Panc1 (cell line): ENCODE results near the gene IBTK. TPM values are rescaled to one million over a fixed set of nuclear protein-coding genes. Genes with fewer than 3 reads are reported as not detected.

Source experiments
- ATAC-seq: fragments of 200-7000 bp; cut with Tn5 transposase; 2 replicates; pipeline ENCODE4 v1.9.1; 2020; ENCODE audit warnings: mild to moderate bottlenecking, moderate library complexity
- BruUV-seq: library from RNA; stranded (reverse); fragments of 400-500 nt; replicated peaks from 2 replicates; lab custom pipeline; 2021; lab: Mats Ljungman, UMichigan
- CTCF ChIA-PET: fragments of 300-600 bp; sonication (Branson Sonifier 250); formaldehyde crosslinking; loops from one replicate; lab custom pipeline; 2022; ENCODE audit warnings: antibody characterized with exemption; lab: Charles Lee
- POLR2A ChIA-PET: fragments of 300-600 bp; sonication (Branson Sonifier 250); formaldehyde crosslinking; loops from one replicate; lab custom pipeline; 2022; ENCODE audit warnings: antibody characterized with exemption; lab: Charles Lee
- DNase-seq: peaks from one replicate; pipeline ENCODE4 v3.0.0-alpha.2; 2010; ENCODE audit warnings: low read depth, low spot score
- H3K27ac ChIP-seq: 2 replicates; pipeline ENCODE4 v1.5.1; 2011; ENCODE audit warnings: mild to moderate bottlenecking, low read length, inconsistent platforms
- H3K27me3 ChIP-seq: fragments of 200-500 bp; sonication (Bioruptor generic); 2 replicates; pipeline ENCODE4 v1.6.0; 2014; ENCODE audit warnings: low read length, inconsistent platforms; ENCODE audit not compliant: control insufficient read depth, insufficient read depth
- H3K36me3 ChIP-seq: fragments of 200-500 bp; sonication (Bioruptor generic); 2 replicates; pipeline ENCODE4 v1.5.1; 2014; ENCODE audit warnings: inconsistent platforms, mild to moderate bottlenecking, low read length, moderate library complexity; ENCODE audit not compliant: control insufficient read depth, insufficient read depth
- H3K4me1 ChIP-seq: 2 replicates; pipeline ENCODE4 v1.5.1; 2011; ENCODE audit warnings: inconsistent platforms, mild to moderate bottlenecking, low read length, moderate library complexity; ENCODE audit not compliant: control insufficient read depth, insufficient read depth
- H3K4me3 ChIP-seq, 2 experiments: 2 replicates each; pipeline ENCODE4 v1.5.1; 2011 to 2012; ENCODE audit warnings: low read depth in 2 of 2, low read length in 2 of 2, mild to moderate bottlenecking in 2 of 2, inconsistent platforms in 1 of 2, moderate library complexity in 1 of 2
- H3K9me3 ChIP-seq: fragments of 200-500 bp; sonication (Bioruptor generic); 2 replicates; pipeline ENCODE4 v1.5.1; 2014; ENCODE audit warnings: low read depth, mild to moderate bottlenecking, inconsistent platforms, low read length, moderate library complexity; ENCODE audit not compliant: control insufficient read depth, insufficient read depth
- POLR2AphosphoS5 ChIP-seq: IDR thresholded peaks from 2 replicates; pipeline ENCODE4 v1.6.1; 2012; ENCODE audit warnings: mild to moderate bottlenecking, low read depth, low read length, moderate library complexity
- SIN3A ChIP-seq: IDR thresholded peaks from 2 replicates; pipeline ENCODE4 v1.6.1; 2012; ENCODE audit warnings: low read depth, mild to moderate bottlenecking, low read length, moderate library complexity, borderline replicate concordance; ENCODE audit not compliant: insufficient read depth
- TCF7L2 ChIP-seq: IDR thresholded peaks from 2 replicates; pipeline ENCODE4 v1.6.1; 2011; ENCODE audit warnings: mild to moderate bottlenecking, low read depth, low read length, inconsistent platforms
- in situ Hi-C: cut with HindIII; loops from 2 replicates; pipeline ENCODE4 v1.10.0; 2016; ENCODE audit warnings: low sequenced_read_pairs, low pct_unique_long_range_greater_than_20kb
- intact Hi-C: fragments of 100-400 bp; cut with micrococcal nuclease; formaldehyde crosslinking; loops from one replicate; pipeline ENCODE4 v1.10.0; 2022; ENCODE audit not compliant: unreplicated experiment
- total RNA-seq: library from RNA; stranded (reverse); gene quantifications from one replicate; pipeline ENCODE4 v1.2.1, GENCODE V29; 2021; ENCODE audit not compliant: unreplicated experiment
- TF ChIP-seq, protein P1 (sequence below): fragments of 450-650 bp; IDR thresholded peaks from 2 replicates; pipeline ENCODE4 v1.5.1; 2017; ENCODE audit warnings: mild to moderate bottlenecking
- TF ChIP-seq, protein P2 (sequence below), 2 experiments: IDR thresholded peaks; 2 replicates each; pipeline ENCODE4 v1.6.1; 2011 to 2012; ENCODE audit warnings: low read depth in 2 of 2, control low read depth in 1 of 2, low read length in 1 of 2, mild to moderate bottlenecking in 1 of 2, moderate library complexity in 1 of 2; ENCODE audit not compliant: insufficient read depth in 1 of 2

IBTK gene
- total RNA-seq, 1 experiment from 2014 or later, result 73.2 TPM

DNA sequence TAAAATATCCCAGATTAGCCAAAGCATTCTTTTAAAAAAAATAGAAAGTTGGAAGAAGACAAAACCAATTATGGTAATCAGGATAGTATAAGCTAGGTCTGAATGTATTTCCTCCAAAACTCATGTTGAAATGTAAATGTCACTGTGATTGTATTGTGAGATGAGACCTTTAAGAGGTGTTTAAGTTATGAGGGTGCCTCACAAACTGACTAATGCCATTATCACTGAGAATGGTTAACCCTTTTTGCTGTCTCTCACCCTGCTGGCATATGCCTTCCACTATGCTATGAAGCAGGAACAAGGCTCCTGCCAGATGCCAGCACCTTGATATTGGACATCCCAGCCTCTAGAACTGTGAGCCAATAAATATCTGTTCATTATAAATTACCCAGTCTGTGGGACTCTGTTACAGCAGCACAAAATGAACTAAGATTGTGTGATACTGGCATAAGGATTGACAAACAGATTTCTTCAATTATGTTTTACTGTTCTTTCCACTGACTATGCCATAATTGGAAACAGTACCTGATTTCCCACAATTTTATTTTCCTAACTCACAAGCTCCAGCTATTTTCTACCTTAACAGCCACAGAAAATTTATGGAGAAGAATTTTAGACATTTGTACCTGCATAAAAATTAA, 63.8 kb downstream of the IBTK start:
- H3K36me3 ChIP-seq, result peaks cover 37% of the 10 kb centered on the region
- H3K4me1 ChIP-seq, result no peaks in the 10 kb centered on the region
- ChIA-PET POLR2A (no interaction called here), CTCF (no interaction called here)
- no TSS peak for BruUV-seq
- H3K9me3 ChIP-seq, result no peaks in the 10 kb centered on the region
- H3K27me3 ChIP-seq, result no peaks in the 10 kb centered on the region
- DNase-seq (no peak), ATAC-seq (no peak)
- H3K4me3 ChIP-seq, result no peak overlapping the region
- no peak overlapping the region for H3K27ac ChIP-seq
- no peak for TF ChIP-seq TCF7L2
- TF ChIP-seq, protein P1, sequence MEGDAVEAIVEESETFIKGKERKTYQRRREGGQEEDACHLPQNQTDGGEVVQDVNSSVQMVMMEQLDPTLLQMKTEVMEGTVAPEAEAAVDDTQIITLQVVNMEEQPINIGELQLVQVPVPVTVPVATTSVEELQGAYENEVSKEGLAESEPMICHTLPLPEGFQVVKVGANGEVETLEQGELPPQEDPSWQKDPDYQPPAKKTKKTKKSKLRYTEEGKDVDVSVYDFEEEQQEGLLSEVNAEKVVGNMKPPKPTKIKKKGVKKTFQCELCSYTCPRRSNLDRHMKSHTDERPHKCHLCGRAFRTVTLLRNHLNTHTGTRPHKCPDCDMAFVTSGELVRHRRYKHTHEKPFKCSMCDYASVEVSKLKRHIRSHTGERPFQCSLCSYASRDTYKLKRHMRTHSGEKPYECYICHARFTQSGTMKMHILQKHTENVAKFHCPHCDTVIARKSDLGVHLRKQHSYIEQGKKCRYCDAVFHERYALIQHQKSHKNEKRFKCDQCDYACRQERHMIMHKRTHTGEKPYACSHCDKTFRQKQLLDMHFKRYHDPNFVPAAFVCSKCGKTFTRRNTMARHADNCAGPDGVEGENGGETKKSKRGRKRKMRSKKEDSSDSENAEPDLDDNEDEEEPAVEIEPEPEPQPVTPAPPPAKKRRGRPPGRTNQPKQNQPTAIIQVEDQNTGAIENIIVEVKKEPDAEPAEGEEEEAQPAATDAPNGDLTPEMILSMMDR, result no peak
- TF ChIP-seq, protein P2, sequence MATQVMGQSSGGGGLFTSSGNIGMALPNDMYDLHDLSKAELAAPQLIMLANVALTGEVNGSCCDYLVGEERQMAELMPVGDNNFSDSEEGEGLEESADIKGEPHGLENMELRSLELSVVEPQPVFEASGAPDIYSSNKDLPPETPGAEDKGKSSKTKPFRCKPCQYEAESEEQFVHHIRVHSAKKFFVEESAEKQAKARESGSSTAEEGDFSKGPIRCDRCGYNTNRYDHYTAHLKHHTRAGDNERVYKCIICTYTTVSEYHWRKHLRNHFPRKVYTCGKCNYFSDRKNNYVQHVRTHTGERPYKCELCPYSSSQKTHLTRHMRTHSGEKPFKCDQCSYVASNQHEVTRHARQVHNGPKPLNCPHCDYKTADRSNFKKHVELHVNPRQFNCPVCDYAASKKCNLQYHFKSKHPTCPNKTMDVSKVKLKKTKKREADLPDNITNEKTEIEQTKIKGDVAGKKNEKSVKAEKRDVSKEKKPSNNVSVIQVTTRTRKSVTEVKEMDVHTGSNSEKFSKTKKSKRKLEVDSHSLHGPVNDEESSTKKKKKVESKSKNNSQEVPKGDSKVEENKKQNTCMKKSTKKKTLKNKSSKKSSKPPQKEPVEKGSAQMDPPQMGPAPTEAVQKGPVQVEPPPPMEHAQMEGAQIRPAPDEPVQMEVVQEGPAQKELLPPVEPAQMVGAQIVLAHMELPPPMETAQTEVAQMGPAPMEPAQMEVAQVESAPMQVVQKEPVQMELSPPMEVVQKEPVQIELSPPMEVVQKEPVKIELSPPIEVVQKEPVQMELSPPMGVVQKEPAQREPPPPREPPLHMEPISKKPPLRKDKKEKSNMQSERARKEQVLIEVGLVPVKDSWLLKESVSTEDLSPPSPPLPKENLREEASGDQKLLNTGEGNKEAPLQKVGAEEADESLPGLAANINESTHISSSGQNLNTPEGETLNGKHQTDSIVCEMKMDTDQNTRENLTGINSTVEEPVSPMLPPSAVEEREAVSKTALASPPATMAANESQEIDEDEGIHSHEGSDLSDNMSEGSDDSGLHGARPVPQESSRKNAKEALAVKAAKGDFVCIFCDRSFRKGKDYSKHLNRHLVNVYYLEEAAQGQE (IDR thresholded peaks at IDR 0.05; ENCODE audit: insufficient read depth in 1 of 2, low read depth in 2 of 2, low read length in 1 of 2), result no peak
- TF ChIP-seq POLR2AphosphoS5, result no peak
- TF ChIP-seq SIN3A, result no peak
- intact Hi-C loops, result no loop called here
- in situ Hi-C loops, result no loop called here

DNA sequence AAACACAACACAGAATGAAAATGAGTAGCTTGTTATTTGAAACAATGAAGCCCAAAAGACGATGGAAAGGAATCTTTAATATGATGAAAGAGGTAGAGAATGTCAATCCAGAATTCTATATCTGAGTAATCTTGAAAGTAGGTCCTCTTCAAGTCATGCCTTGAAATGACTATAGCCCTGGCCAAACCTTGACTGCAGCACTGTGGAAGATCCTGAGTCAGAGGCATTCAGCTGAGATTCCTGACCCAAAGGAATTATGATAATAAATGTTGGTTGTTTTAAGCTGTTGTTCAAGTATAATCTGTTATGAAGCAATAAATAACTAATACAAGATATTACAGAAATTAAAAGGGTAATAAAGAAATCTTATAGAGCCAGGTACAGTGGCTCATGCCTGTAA, 64.8 kb downstream of the IBTK start:
- ChIA-PET POLR2A (no interaction called here), CTCF (interaction anchor here (0.5 kb wide), 1 partner anchor 20 kb away, joined by 6 read pairs; no protein-coding TSS in a partner anchor)
- in situ Hi-C loops, result no loop called here
- Histone ChIP-seq H3K4me1 (no peaks in the 10 kb centered on the region), H3K27me3 (no peaks in the 10 kb centered on the region), H3K36me3 (peaks cover 37% of the 10 kb centered on the region), H3K9me3 (no peaks in the 10 kb centered on the region), H3K4me3 (no peak overlapping the region), H3K27ac (no peak overlapping the region)
- intact Hi-C loops, result no loop called here
- ATAC-seq, result no peak
- BruUV-seq, result no TSS peak
- TF ChIP-seq TCF7L2 (no peak), SIN3A (no peak)
- TF ChIP-seq, protein P1, result no peak
- DNase-seq, result no peak
